Gastrocnemius medialis (tissue), 4 donors: ENCODE data around the gene GRIK3. TPM values are rescaled to one million over a fixed set of nuclear protein-coding genes. Genes with fewer than 3 reads are reported as not detected.

Experiments used
- ATAC-seq, 2 donors: fragments of 150-250 bp; one replicate each; pipeline ENCODE4 v1.9.1; 2016
- DNase-seq, 2 donors: peaks; one replicate each; pipeline ENCODE4 v3.0.0-alpha.2; 2019
- H3K27ac ChIP-seq, 4 donors: fragments of 200-600 bp; sonication (generic); 1 replicate in 1 of 4; 2 replicates in 3 of 4; pipeline ENCODE4 v1.5.1; 2016 to 2018; ENCODE audit warnings: mild to moderate bottlenecking in 2 of 4, moderate library complexity in 1 of 4
- H3K27me3 ChIP-seq, 3 donors: fragments of 200-600 bp; sonication (generic) in 2 of 3; 1 replicate in 1 of 3; 2 replicates in 2 of 3; pipeline versions ENCODE4 v1.5.1 to v1.6.0; 2016 to 2019; ENCODE audit warnings: mild to moderate bottlenecking in 1 of 3, moderate library complexity in 1 of 3
- H3K36me3 ChIP-seq, 2 donors: fragments of 200-600 bp; sonication (generic) in 1 of 2; one replicate each; pipeline ENCODE4 v1.5.1; 2017 to 2018
- H3K4me1 ChIP-seq, 2 donors: fragments of 200-600 bp; sonication (generic) in 1 of 2; one replicate each; pipeline ENCODE4 v1.5.1; 2016 to 2017; ENCODE audit warnings: mild to moderate bottlenecking in 2 of 2
- H3K4me3 ChIP-seq, 4 donors: fragments of 200-600 bp; sonication (generic) in 3 of 4; 1 replicate in 1 of 4; 2 replicates in 3 of 4; pipeline ENCODE4 v1.5.1; 2016 to 2019; ENCODE audit warnings: mild to moderate bottlenecking in 2 of 4
- H3K9me3 ChIP-seq, 3 donors: fragments of 200-600 bp; sonication (generic) in 2 of 3; 1 replicate in 1 of 3; 2 replicates in 2 of 3; pipeline ENCODE4 v1.5.1; 2016 to 2019
- CTCF ChIP-seq, 5 experiments: fragments of 450-650 bp in 3 of 5; fragments of 200-600 bp in 2 of 5; sonication (generic) in 2 of 5; IDR thresholded peaks in 4 of 5; conservative IDR thresholded peaks in 1 of 5; 1 replicate in 4 of 5; 2 replicates in 1 of 5; pipeline ENCODE4 v1.5.1; 2016 to 2019; ENCODE audit warnings: antibody characterized with exemption in 5 of 5, mild to moderate bottlenecking in 3 of 5, moderate library complexity in 3 of 5
- POLR2A ChIP-seq, 2 donors: fragments of 450-650 bp; IDR thresholded peaks; one replicate each; pipeline ENCODE4 v1.6.1; 2017; ENCODE audit warnings: antibody characterized with exemption in 2 of 2, mild to moderate bottlenecking in 2 of 2, moderate library complexity in 2 of 2
- in situ Hi-C, 4 donors: fragments of 200-750 bp; cut with MboI; loops; one replicate each; pipeline versions ENCODE4 v1.15.0 to v1.8.0; 2017; ENCODE audit warnings: low sequenced_read_pairs in 4 of 4
- intact Hi-C: fragments of 100-400 bp; cut with DNase I; formaldehyde crosslinking; loops from one replicate; pipeline ENCODE4 v1.15.1; 2023; ENCODE audit warnings: low total_unique reads
- total RNA-seq, 4 donors: library from RNA; depleted of rRNA; stranded (reverse); fragments of >200 nt; gene quantifications; one replicate each; pipeline versions ENCODE4 v1.1.0 to v1.2.3, GENCODE V29; 2016

Gene GRIK3
- total RNA-seq, 4 donors from 2014 or later = 0.13 to 0.22 (median 0.13) TPM; not detected in 1

DNA sequence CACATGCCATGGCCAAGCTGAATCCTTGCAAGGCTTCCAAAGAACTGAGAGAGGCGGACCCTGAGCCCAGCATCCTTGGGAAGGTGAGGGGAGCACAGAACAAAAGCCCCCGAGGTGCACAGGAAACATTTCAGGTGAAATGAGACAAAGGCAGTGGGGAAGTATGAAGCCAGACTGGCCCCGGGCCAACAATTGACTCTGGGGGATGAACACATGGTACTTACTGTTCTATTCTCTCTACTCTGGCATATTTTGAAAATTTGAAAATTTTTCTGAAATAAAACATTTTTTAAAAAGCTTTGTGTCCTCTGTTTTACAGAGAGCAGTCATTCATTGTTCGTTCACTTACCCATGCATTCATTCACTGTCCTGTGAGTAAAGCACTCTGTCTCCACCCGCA lies 77.7 kb downstream of the GRIK3 start:
- no peak for TF ChIP-seq CTCF (IDR thresholded peaks at IDR 0.05 in 4 of 5, conservative IDR thresholded peaks at IDR 0.05 in 1 of 5)
- TF ChIP-seq POLR2A (IDR thresholded peaks at IDR 0.05) = no peak
- H3K27me3 ChIP-seq = peaks cover 0 to 4% (median 3%) of the 10 kb centered on the region in 3 donors
- no peaks in the 10 kb centered on the region for H3K4me1 ChIP-seq
- DNase-seq = no peak
- in situ Hi-C loops (no loop called here), intact Hi-C loops (no loop called here)
- no peaks in the 10 kb centered on the region for H3K36me3 ChIP-seq
- H3K9me3 ChIP-seq = no peaks in the 10 kb centered on the region
- no peak overlapping the region for H3K27ac ChIP-seq
- no peak for ATAC-seq
- H3K4me3 ChIP-seq = no peak overlapping the region

- H3K36me3 ChIP-seq = no peaks in the 10 kb centered on the region
- H3K27me3 ChIP-seq = peaks cover 0 to 4% (median 3%) of the 10 kb centered on the region in 3 donors
- ATAC-seq = no peak
- intact Hi-C loops (no loop called here), in situ Hi-C loops (no loop called here)
- H3K27ac ChIP-seq = no peak overlapping the region
- no peak for DNase-seq
- no peak overlapping the region for H3K4me3 ChIP-seq
- TF ChIP-seq POLR2A (IDR thresholded peaks at IDR 0.05) = no peak
- TF ChIP-seq CTCF (IDR thresholded peaks at IDR 0.05 in 4 of 5, conservative IDR thresholded peaks at IDR 0.05 in 1 of 5) = no peak
- no peaks in the 10 kb centered on the region for H3K4me1 ChIP-seq
- no peaks in the 10 kb centered on the region for H3K9me3 ChIP-seq
Measured at GRCh38 chr1:36955016-36955415, 79.3 kb downstream of the GRIK3 start.

DNA sequence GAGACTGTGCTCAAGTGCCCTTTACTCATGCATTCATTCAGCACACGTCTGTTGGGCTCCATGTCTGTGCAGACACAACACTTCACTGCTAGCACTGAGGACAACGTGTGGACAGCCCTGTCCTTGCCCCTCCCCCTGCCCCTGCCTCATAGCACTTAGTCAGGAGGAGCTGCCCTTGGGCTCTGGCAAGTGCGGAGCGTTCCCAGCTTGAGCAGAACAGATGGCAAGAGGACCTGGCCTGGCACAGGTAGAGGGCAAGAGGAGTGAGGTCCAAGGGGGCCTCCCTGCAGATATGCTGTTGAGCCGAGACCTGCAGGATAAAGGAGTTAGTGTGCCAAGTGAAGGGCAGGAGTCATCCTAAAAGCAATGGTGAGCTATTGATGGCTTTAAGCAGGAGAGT lies 81.3 kb downstream of the GRIK3 start:
- TF ChIP-seq POLR2A (IDR thresholded peaks at IDR 0.05) (no peak), CTCF (IDR thresholded peaks at IDR 0.05 in 4 of 5, conservative IDR thresholded peaks at IDR 0.05 in 1 of 5) (no peak)
- ATAC-seq (no peak), DNase-seq (no peak)
- Histone ChIP-seq H3K4me3 (no peak overlapping the region), H3K27me3 (peaks cover 0 to 4% (median 3%) of the 10 kb centered on the region in 3 donors), H3K9me3 (no peaks in the 10 kb centered on the region), H3K36me3 (no peaks in the 10 kb centered on the region), H3K27ac (no peak overlapping the region), H3K4me1 (no peaks in the 10 kb centered on the region)
- in situ Hi-C loops (no loop called here), intact Hi-C loops (no loop called here)

GRCh38 chr1:36951761-36952160 lies 82.6 kb downstream of the GRIK3 start:
- H3K4me3 ChIP-seq = no peak overlapping the region
- H3K4me1 ChIP-seq = no peaks in the 10 kb centered on the region
- intact Hi-C loops = no loop called here
- in situ Hi-C loops = no loop called here
- no peaks in the 10 kb centered on the region for H3K36me3 ChIP-seq
- no peak for DNase-seq
- ATAC-seq = no peak
- H3K27me3 ChIP-seq = peaks cover 0 to 4% (median 3%) of the 10 kb centered on the region in 3 donors
- H3K27ac ChIP-seq = no peak overlapping the region
- no peak for TF ChIP-seq CTCF (IDR thresholded peaks at IDR 0.05 in 4 of 5, conservative IDR thresholded peaks at IDR 0.05 in 1 of 5)
- TF ChIP-seq POLR2A (IDR thresholded peaks at IDR 0.05) = no peak
- no peaks in the 10 kb centered on the region for H3K9me3 ChIP-seq

- ATAC-seq (no peak), DNase-seq (no peak)
- no peaks in the 10 kb centered on the region for H3K36me3 ChIP-seq
- no peak overlapping the region for H3K4me3 ChIP-seq
- no peak overlapping the region for H3K27ac ChIP-seq
- no peak for TF ChIP-seq POLR2A (IDR thresholded peaks at IDR 0.05)
- no peak for TF ChIP-seq CTCF (IDR thresholded peaks at IDR 0.05 in 4 of 5, conservative IDR thresholded peaks at IDR 0.05 in 1 of 5)
- H3K27me3 ChIP-seq = peaks cover 0 to 4% (median 3%) of the 10 kb centered on the region in 3 donors
- intact Hi-C loops = no loop called here
- no peaks in the 10 kb centered on the region for H3K4me1 ChIP-seq
- H3K9me3 ChIP-seq = no peaks in the 10 kb centered on the region
- in situ Hi-C loops = no loop called here
Measured at GRCh38 chr1:36951292-36951750, 83.0 kb downstream of the GRIK3 start.
